Measurements from ENCODE around the gene FFAR1. TPM values are rescaled to one million over a fixed set of nuclear protein-coding genes. Genes with fewer than 3 reads are reported as not detected.

Gene FFAR1
- polyA plus RNA-seq, 1 donor from 2014 or later, result not detected

GRCh38 chr19:35397064-35397463, 49.4 kb downstream of the FFAR1 start:
- H3K4me3 ChIP-seq (ENCODE audit: low read length), result no peak overlapping the region
- no peak overlapping the region for H3K27ac ChIP-seq (ENCODE audit: low read length)
- no peaks in the 10 kb centered on the region for H3K36me3 ChIP-seq (ENCODE audit: insufficient read depth, low read length)
- H2AFZ ChIP-seq (ENCODE audit: low read depth, low read length), result no peak overlapping the region
- H3K79me2 ChIP-seq (replicated peaks; ENCODE audit: insufficient read depth, low read length), result no peaks in the 10 kb centered on the region
- TF ChIP-seq EP300 (conservative IDR thresholded peaks at IDR 0.05; ENCODE audit: poor library complexity, severe bottlenecking) (no peak), SMC3 (conservative IDR thresholded peaks at IDR 0.05; ENCODE audit: poor library complexity) (no peak), TAF1 (IDR thresholded peaks at IDR 0.05; ENCODE audit: low read depth) (no peak), POLR2AphosphoS5 (IDR thresholded peaks at IDR 0.05) (no peak), MXI1 (conservative IDR thresholded peaks at IDR 0.05; ENCODE audit: poor library complexity, severe bottlenecking) (no peak), EZH2 (IDR thresholded peaks at IDR 0.05; ENCODE audit: borderline replicate concordance, insufficient read depth, low read length, poor library complexity, severe bottlenecking) (no peak), RAD21 (conservative IDR thresholded peaks at IDR 0.05) (no peak)
- no peak overlapping the region for H3K9ac ChIP-seq (ENCODE audit: low read length)
- no peaks in the 10 kb centered on the region for H3K9me2 ChIP-seq (ENCODE audit: insufficient read depth, low read length)
- H3F3A ChIP-seq (ENCODE audit: insufficient read depth, low read length, poor library complexity, severe bottlenecking), result no peaks in the 10 kb centered on the region
- H3K27me3 ChIP-seq (ENCODE audit: insufficient read depth, low read depth, low read length), result no peaks in the 10 kb centered on the region
- H3K9me3 ChIP-seq (ENCODE audit: low read length), result no peaks in the 10 kb centered on the region
- no peaks in the 10 kb centered on the region for H4K20me1 ChIP-seq (ENCODE audit: insufficient read depth)
- no peak overlapping the region for H3K4me2 ChIP-seq (ENCODE audit: low read length)

Other genes with a start within 250 kb of the FFAR1 start
- not detected in 2 replicates for gene FXYD3, start 232.1 kb upstream of the FFAR1 start, polyA plus RNA-seq
- gene LGI4, start 212.8 kb upstream of the FFAR1 start, polyA plus RNA-seq, result 0.63 and 3.1 TPM in 2 replicates
- not detected in 2 replicates for gene FXYD1, start 209.1 kb upstream of the FFAR1 start, polyA plus RNA-seq
- gene FXYD7, start 204.6 kb upstream of the FFAR1 start, polyA plus RNA-seq, result 35.7 and 37.6 TPM in 2 replicates
- gene FXYD5, start 193.2 kb upstream of the FFAR1 start, polyA plus RNA-seq, result not detected in 2 replicates
- not detected in 2 replicates for gene FAM187B, start 119.2 kb upstream of the FFAR1 start, polyA plus RNA-seq
- gene LSR, start 98.9 kb upstream of the FFAR1 start, polyA plus RNA-seq, result not detected in 2 replicates
- gene USF2, start 78.9 kb upstream of the FFAR1 start, polyA plus RNA-seq, result 104 and 107 TPM in 2 replicates
- gene HAMP, start 65.4 kb upstream of the FFAR1 start, polyA plus RNA-seq, result not detected in 2 replicates
- not detected in 2 replicates for gene MAG, start 55.7 kb upstream of the FFAR1 start, polyA plus RNA-seq
- not detected in 2 replicates for gene CD22, start 18.7 kb upstream of the FFAR1 start, polyA plus RNA-seq
- not detected in 2 replicates for gene FFAR3, start 10.6 kb downstream of the FFAR1 start, polyA plus RNA-seq
- gene GPR42, start 23.2 kb downstream of the FFAR1 start, polyA plus RNA-seq, result not detected in 2 replicates
- gene FFAR2, start 100.4 kb downstream of the FFAR1 start, polyA plus RNA-seq, result not detected in 2 replicates
- not detected in 2 replicates for gene KRTDAP, start 142.6 kb downstream of the FFAR1 start, polyA plus RNA-seq
- not detected in 2 replicates for gene DMKN, start 165.7 kb downstream of the FFAR1 start, polyA plus RNA-seq
- not detected in 2 replicates for gene SBSN, start 180.4 kb downstream of the FFAR1 start, polyA plus RNA-seq
- not detected in 2 replicates for gene GAPDHS, start 185.6 kb downstream of the FFAR1 start, polyA plus RNA-seq
- gene TMEM147, start 197.7 kb downstream of the FFAR1 start, polyA plus RNA-seq, result 106 and 108 TPM in 2 replicates
- gene ATP4A, start 215.8 kb downstream of the FFAR1 start, polyA plus RNA-seq, result 0.34 TPM in 1 of 2 replicates, not detected in the other
- gene PMIS2, start 238.3 kb downstream of the FFAR1 start, polyA plus RNA-seq, result not detected in 2 replicates

Measured in neural cell (in vitro differentiated cells).